GM12878 (cell line): ENCODE results near the gene CNKSR1. TPM values are rescaled to one million over a fixed set of nuclear protein-coding genes. Genes with fewer than 3 reads are reported as not detected.

Source experiments
- BACH1 ChIP-seq: fragments of 450-650 bp; IDR thresholded peaks from 2 replicates; pipeline ENCODE4 v1.6.1; 2017; ENCODE audit warnings: mild to moderate bottlenecking, borderline replicate concordance
- CTCF ChIP-seq, 3 experiments: IDR thresholded peaks in 2 of 3; conservative IDR thresholded peaks in 1 of 3; 2 replicates each; pipeline ENCODE4 v1.5.1; 2011; ENCODE audit warnings: low read depth in 3 of 3, low read length in 3 of 3, mild to moderate bottlenecking in 3 of 3, control low read depth in 2 of 3, moderate library complexity in 2 of 3, inconsistent platforms in 1 of 3, mixed read lengths in 1 of 3; ENCODE audit not compliant: control insufficient read depth in 2 of 3, insufficient read depth in 1 of 3; ENCODE audit errors: extremely low read depth in 1 of 3
- DPF2 ChIP-seq: fragments of 450-650 bp; IDR thresholded peaks from 2 replicates; pipeline ENCODE4 v1.6.1; 2017; ENCODE audit warnings: mild to moderate bottlenecking
- E4F1 ChIP-seq: fragments of 450-650 bp; IDR thresholded peaks from 2 replicates; pipeline ENCODE4 v1.6.1; 2018; ENCODE audit warnings: borderline replicate concordance, mild to moderate bottlenecking; ENCODE audit not compliant: partially characterized antibody
- FOS ChIP-seq: IDR thresholded peaks from 3 replicates; pipeline ENCODE4 v1.6.1; 2011; ENCODE audit warnings: borderline replicate concordance; ENCODE audit not compliant: insufficient read length; ENCODE audit errors: extremely low read depth
- MYB ChIP-seq: fragments of 150-350 bp; IDR thresholded peaks from 2 replicates; pipeline ENCODE4 v1.6.1; 2014; ENCODE audit warnings: mild to moderate bottlenecking, low read depth, low read length, borderline replicate concordance
- NR2C1 ChIP-seq: fragments of 450-650 bp; IDR thresholded peaks from 2 replicates; pipeline ENCODE4 v1.6.1; 2017; ENCODE audit warnings: antibody characterized with exemption, mild to moderate bottlenecking, moderate library complexity
- POLR2A ChIP-seq: IDR thresholded peaks from 2 replicates; pipeline ENCODE4 v1.6.1; 2011; ENCODE audit warnings: low read depth, mild to moderate bottlenecking, low read length
- POLR2AphosphoS5 ChIP-seq: IDR thresholded peaks from 2 replicates; pipeline ENCODE4 v1.6.1; 2011; ENCODE audit warnings: mild to moderate bottlenecking, low read length, inconsistent platforms
- RUNX3 ChIP-seq: IDR thresholded peaks from 2 replicates; pipeline ENCODE4 v1.6.1; 2012; ENCODE audit warnings: low read length, inconsistent platforms
- SMARCA5 ChIP-seq: fragments of 450-650 bp; IDR thresholded peaks from 2 replicates; pipeline ENCODE4 v1.6.1; 2017; ENCODE audit warnings: mild to moderate bottlenecking
- polyA plus RNA-seq, 11 experiments: library from polyadenylated mRNA; depleted of rRNA in 4 of 11; unstranded in 6 of 11; stranded (reverse) in 5 of 11; fragments of >200 nt; fragmentation: Nextera tagmentation in 4 of 11; fragmentation: Illumina TruSeq in 1 of 11; extraction: Ambion mirVana in 4 of 11; extraction: Trizol in 1 of 11; gene quantifications; 1 replicate in 1 of 11; 2 replicates in 10 of 11; pipeline versions ENCODE4 v1.2.1 to v1.2.3, GENCODE V29; 2011 to 2016; ENCODE audit warnings: inconsistent platforms in 2 of 11, missing spikeins in 2 of 11, low read depth in 1 of 11
- total RNA-seq, 4 experiments: library from RNA; depleted of rRNA in 3 of 4; stranded (reverse); fragments of >200 nt in 3 of 4; fragmentation: Illumina TruSeq in 1 of 4; extraction: Trizol in 1 of 4; gene quantifications; 2 replicates each; pipeline versions ENCODE4 v1.2.1 to v1.2.3, GENCODE V29; 2013 to 2021
- TF ChIP-seq, protein P1 (sequence below): fragments of 450-650 bp; IDR thresholded peaks from 2 replicates; pipeline ENCODE4 v1.6.1; 2017; ENCODE audit warnings: low read depth, mild to moderate bottlenecking, moderate library complexity
- TF ChIP-seq, protein P2 (sequence below): fragments of 450-650 bp; IDR thresholded peaks from 2 replicates; pipeline ENCODE4 v1.6.1; 2016; ENCODE audit warnings: mild to moderate bottlenecking
- TF ChIP-seq, protein P3 (sequence below): fragments of 450-650 bp; formaldehyde crosslinking; IDR thresholded peaks from 2 replicates; pipeline ENCODE4 v1.5.0; 2022; ENCODE audit warnings: mild to moderate bottlenecking, missing genetic modification characterization

CNKSR1 gene
- total and polyA plus RNA-seq, 10 of the 15 experiments (the other 5 are each of a cell fraction or from before 2014, with no cell fraction given): 0.06 to 1.2 (median 0.86) TPM

GRCh38 chr1:26233903-26234643 is 56.8 kb downstream of the CNKSR1 start, which contains the start of gene CEP85 (continued):
- TF ChIP-seq SMARCA5: peak; percentile 90; the same call in 1 of the 2 replicates
- peak; percentile 39 for TF ChIP-seq FOS
- TF ChIP-seq MYB: peak; percentile 54; the same call in 1 of the 2 replicates
- TF ChIP-seq POLR2A: peak; percentile 95
- peak; percentile 88 to 98 (median 91) for TF ChIP-seq CTCF (IDR thresholded peaks at IDR 0.05 in 2 of 3, conservative IDR thresholded peaks at IDR 0.05 in 1 of 3; ENCODE audit: control insufficient read depth in 2 of 3, extremely low read depth in 1 of 3, insufficient read depth in 1 of 3, low read depth in 3 of 3, low read length in 3 of 3)
- TF ChIP-seq, protein P1, sequence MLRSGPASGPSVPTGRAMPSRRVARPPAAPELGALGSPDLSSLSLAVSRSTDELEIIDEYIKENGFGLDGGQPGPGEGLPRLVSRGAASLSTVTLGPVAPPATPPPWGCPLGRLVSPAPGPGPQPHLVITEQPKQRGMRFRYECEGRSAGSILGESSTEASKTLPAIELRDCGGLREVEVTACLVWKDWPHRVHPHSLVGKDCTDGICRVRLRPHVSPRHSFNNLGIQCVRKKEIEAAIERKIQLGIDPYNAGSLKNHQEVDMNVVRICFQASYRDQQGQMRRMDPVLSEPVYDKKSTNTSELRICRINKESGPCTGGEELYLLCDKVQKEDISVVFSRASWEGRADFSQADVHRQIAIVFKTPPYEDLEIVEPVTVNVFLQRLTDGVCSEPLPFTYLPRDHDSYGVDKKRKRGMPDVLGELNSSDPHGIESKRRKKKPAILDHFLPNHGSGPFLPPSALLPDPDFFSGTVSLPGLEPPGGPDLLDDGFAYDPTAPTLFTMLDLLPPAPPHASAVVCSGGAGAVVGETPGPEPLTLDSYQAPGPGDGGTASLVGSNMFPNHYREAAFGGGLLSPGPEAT: 0 out of 2 replicates have a peak, but pooled peaks have one; percentile 37
- TF ChIP-seq RUNX3: peak; percentile 76
- TF ChIP-seq NR2C1: no peak
- TF ChIP-seq, protein P2, sequence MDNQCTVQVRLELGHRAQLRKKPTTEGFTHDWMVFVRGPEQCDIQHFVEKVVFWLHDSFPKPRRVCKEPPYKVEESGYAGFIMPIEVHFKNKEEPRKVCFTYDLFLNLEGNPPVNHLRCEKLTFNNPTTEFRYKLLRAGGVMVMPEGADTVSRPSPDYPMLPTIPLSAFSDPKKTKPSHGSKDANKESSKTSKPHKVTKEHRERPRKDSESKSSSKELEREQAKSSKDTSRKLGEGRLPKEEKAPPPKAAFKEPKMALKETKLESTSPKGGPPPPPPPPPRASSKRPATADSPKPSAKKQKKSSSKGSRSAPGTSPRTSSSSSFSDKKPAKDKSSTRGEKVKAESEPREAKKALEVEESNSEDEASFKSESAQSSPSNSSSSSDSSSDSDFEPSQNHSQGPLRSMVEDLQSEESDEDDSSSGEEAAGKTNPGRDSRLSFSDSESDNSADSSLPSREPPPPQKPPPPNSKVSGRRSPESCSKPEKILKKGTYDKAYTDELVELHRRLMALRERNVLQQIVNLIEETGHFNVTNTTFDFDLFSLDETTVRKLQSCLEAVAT: no peak; the same call in 1 of the 2 replicates
- TF ChIP-seq DPF2: peak; percentile 39
- TF ChIP-seq, protein P3, sequence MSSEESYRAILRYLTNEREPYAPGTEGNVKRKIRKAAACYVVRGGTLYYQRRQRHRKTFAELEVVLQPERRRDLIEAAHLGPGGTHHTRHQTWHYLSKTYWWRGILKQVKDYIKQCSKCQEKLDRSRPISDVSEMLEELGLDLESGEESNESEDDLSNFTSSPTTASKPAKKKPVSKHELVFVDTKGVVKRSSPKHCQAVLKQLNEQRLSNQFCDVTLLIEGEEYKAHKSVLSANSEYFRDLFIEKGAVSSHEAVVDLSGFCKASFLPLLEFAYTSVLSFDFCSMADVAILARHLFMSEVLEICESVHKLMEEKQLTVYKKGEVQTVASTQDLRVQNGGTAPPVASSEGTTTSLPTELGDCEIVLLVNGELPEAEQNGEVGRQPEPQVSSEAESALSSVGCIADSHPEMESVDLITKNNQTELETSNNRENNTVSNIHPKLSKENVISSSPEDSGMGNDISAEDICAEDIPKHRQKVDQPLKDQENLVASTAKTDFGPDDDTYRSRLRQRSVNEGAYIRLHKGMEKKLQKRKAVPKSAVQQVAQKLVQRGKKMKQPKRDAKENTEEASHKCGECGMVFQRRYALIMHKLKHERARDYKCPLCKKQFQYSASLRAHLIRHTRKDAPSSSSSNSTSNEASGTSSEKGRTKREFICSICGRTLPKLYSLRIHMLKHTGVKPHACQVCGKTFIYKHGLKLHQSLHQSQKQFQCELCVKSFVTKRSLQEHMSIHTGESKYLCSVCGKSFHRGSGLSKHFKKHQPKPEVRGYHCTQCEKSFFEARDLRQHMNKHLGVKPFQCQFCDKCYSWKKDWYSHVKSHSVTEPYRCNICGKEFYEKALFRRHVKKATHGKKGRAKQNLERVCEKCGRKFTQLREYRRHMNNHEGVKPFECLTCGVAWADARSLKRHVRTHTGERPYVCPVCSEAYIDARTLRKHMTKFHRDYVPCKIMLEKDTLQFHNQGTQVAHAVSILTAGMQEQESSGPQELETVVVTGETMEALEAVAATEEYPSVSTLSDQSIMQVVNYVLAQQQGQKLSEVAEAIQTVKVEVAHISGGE (CRISPR knock-in tag): no peak
- peak; percentile 87 for TF ChIP-seq POLR2AphosphoS5
- TF ChIP-seq BACH1: peak; percentile 80
- TF ChIP-seq E4F1: peak; percentile 33
